ENCODE data around the gene ACIN1.

DNA sequence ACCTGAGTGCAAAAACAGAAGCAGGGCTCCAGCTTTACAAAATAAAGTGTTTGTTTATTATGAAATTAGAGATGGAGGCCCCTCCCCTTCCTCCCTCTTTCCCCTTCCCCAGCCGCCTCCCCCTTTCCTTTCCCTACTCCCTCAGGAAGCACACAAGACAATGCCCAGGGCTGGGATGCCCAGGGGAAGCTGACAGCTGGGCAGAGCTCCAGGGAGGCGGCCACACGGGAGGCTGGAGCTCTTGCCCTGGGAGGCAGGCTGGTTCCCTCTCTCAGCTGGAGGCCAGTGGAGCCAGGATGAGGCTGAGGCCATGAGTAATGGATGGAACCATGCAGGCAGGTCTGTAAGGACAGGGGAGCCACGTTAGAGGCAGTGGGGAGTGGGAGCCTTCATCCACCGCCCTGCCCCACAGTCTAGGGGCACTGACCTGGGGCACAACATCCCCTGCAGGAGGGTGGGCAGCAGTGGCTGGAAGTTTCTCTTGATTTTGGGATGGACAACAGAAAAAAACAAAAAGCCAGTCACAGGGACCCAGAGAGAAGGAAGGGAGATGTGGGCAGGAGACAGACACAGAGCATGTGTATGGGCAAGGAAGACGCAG is 47.8 kb downstream of the ACIN1 start:
- TF ChIP-seq EZH2 (IDR thresholded peaks at IDR 0.05; ENCODE audit: borderline replicate concordance, low read depth, low read length) (no peak), SRF (CRISPR knock-in tag; IDR thresholded peaks at IDR 0.05) (no peak), SIN3A (IDR thresholded peaks at IDR 0.05; ENCODE audit: borderline replicate concordance in 2 of 2, control insufficient read depth in 1 of 2, low read depth in 2 of 2, low read length in 2 of 2) (no peak), EP300 (IDR thresholded peaks at IDR 0.05; ENCODE audit: low read length) (no peak), EGR1 (conservative IDR thresholded peaks at IDR 0.05) (no peak), POLR2A (conservative IDR thresholded peaks at IDR 0.05) (no peak), BRCA1 (IDR thresholded peaks at IDR 0.05) (no peak), BRCA1 (CRISPR knock-in tag; IDR thresholded peaks at IDR 0.05) (no peak)
- TF ChIP-seq, protein P1, sequence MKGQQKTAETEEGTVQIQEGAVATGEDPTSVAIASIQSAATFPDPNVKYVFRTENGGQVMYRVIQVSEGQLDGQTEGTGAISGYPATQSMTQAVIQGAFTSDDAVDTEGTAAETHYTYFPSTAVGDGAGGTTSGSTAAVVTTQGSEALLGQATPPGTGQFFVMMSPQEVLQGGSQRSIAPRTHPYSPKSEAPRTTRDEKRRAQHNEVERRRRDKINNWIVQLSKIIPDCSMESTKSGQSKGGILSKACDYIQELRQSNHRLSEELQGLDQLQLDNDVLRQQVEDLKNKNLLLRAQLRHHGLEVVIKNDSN (CRISPR knock-in tag; IDR thresholded peaks at IDR 0.05): no peak
- TF ChIP-seq, protein P2, sequence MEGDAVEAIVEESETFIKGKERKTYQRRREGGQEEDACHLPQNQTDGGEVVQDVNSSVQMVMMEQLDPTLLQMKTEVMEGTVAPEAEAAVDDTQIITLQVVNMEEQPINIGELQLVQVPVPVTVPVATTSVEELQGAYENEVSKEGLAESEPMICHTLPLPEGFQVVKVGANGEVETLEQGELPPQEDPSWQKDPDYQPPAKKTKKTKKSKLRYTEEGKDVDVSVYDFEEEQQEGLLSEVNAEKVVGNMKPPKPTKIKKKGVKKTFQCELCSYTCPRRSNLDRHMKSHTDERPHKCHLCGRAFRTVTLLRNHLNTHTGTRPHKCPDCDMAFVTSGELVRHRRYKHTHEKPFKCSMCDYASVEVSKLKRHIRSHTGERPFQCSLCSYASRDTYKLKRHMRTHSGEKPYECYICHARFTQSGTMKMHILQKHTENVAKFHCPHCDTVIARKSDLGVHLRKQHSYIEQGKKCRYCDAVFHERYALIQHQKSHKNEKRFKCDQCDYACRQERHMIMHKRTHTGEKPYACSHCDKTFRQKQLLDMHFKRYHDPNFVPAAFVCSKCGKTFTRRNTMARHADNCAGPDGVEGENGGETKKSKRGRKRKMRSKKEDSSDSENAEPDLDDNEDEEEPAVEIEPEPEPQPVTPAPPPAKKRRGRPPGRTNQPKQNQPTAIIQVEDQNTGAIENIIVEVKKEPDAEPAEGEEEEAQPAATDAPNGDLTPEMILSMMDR (IDR thresholded peaks at IDR 0.05 in 2 of 3, conservative IDR thresholded peaks at IDR 0.05 in 1 of 3; ENCODE audit: insufficient read depth in 2 of 3, low read depth in 1 of 3, low read length in 3 of 3): no peak
- TF ChIP-seq, protein P3, sequence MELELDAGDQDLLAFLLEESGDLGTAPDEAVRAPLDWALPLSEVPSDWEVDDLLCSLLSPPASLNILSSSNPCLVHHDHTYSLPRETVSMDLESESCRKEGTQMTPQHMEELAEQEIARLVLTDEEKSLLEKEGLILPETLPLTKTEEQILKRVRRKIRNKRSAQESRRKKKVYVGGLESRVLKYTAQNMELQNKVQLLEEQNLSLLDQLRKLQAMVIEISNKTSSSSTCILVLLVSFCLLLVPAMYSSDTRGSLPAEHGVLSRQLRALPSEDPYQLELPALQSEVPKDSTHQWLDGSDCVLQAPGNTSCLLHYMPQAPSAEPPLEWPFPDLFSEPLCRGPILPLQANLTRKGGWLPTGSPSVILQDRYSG (tag; conservative IDR thresholded peaks at IDR 0.05; ENCODE audit: low read depth): no peak

Measured in K562 (cell line).